Left cardiac atrium (tissue), 4 donors: ENCODE measurements around the gene PARD3B. TPM values are rescaled to one million over a fixed set of nuclear protein-coding genes. Genes with fewer than 3 reads are reported as not detected.

ENCODE experiments used
- ATAC-seq, 2 donors: fragments of 200-7000 bp; cut with Tn5 transposase; one replicate each; pipeline ENCODE4 v1.9.1; 2020; ENCODE audit warnings: mild to moderate bottlenecking in 2 of 2, moderate library complexity in 2 of 2
- DNase-seq: peaks from one replicate; pipeline ENCODE4 v3.0.0-alpha.2; 2020
- intact Hi-C, 2 donors: fragments of 100-400 bp; cut with DNase I; formaldehyde crosslinking; loops; one replicate each; pipeline versions ENCODE4 v1.14.1 to v1.15.1; 2022 to 2023
- total RNA-seq, 2 donors: library from RNA; stranded (reverse); fragmentation: NEBNext Ultra II Directional; extraction: Animal tissue kit (Norgen Biotek cat#: 25700); gene quantifications; one replicate each; pipeline ENCODE4 v1.2.1, GENCODE V29; 2021
- donor health status: DM: no; HTN: yes; CAD: no.
- donor health status: DM: no; HTN: yes; CAD: no; lungs with severe emphysema.
- donor health status: DM: yes; HTN: yes; CAD: no.
- donor health status: Dilated cardiomyopathy.

The PARD3B gene
- total RNA-seq, 2 donors from 2014 or later: 12.5 to 12.6 TPM

GRCh38 chr2:205405752-205406151 is 860.5 kb downstream of the PARD3B start:
- ATAC-seq: peak; percentile 12 to 89
- intact Hi-C loops: no loop called here
- no peak for DNase-seq

GRCh38 chr2:205407984-205408383 is 862.7 kb downstream of the PARD3B start:
- intact Hi-C loops: no loop called here

GRCh38 chr2:205408696-205409095 is 863.4 kb downstream of the PARD3B start:
- DNase-seq (no peak), ATAC-seq (no peak)
- intact Hi-C loops: no loop called here

More at GRCh38 chr2:205407984-205408383, 862.7 kb downstream of the PARD3B start:
- peak in 1 of 2 donors; percentile 38 for ATAC-seq
- no peak for DNase-seq

DNA sequence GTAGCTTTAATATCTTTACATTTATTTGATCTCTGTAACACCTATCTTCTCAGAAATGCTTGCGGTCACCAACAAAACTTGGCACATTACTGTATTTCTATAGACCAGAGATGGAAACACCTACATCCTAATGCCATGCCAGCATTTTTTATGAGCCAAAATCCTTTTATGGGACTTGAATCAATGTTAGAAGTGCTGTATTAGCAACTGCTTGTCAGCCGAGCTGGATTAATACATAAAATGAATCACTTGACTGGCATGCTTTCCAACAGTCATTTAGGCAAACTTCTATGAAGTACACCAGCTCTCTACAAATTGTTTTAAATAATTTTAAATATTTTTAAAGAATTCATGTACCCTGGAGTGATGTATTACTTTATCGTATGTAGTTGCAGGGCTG is 864.1 kb downstream of the PARD3B start:
- DNase-seq (no peak), ATAC-seq (no peak)
- intact Hi-C loops: no loop called here

DNA sequence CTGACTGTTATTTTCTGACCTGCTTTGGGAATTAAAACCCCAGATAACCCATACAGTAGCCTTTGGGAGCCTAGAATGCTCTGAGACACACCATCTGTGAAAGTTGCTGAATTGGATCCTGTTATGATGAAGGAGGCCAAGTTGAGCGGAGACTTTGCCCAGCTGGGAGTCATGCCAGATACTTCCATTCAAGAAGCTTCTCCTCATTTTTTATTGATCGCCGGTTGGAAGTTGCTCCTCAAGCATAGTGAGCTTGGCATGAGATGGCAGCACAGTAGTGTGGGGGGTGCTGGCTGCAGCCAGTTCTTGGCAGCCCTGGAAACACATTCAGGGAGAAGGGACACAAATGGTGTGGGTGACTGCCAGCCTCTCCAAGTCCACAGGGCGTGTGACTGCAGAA is 866.3 kb downstream of the PARD3B start:
- intact Hi-C loops: no loop called here
- ATAC-seq: peak in 1 of 2 donors; percentile 65
- no peak for DNase-seq

- intact Hi-C loops: no loop called here
- DNase-seq (no peak), ATAC-seq (no peak)
These were observed 879.1 kb downstream of the PARD3B start for GRCh38 chr2:205424326-205424725.

- ATAC-seq: no peak
- no peak for DNase-seq
- intact Hi-C loops: no loop called here
These were observed 879.8 kb downstream of the PARD3B start for GRCh38 chr2:205425102-205425501.

GRCh38 chr2:205427112-205427511 is 881.8 kb downstream of the PARD3B start:
- DNase-seq: no peak
- intact Hi-C loops: no loop called here
- no peak for ATAC-seq

GRCh38 chr2:205428811-205429210 is 883.5 kb downstream of the PARD3B start:
- DNase-seq (no peak), ATAC-seq (no peak)

GRCh38 chr2:205435970-205436369 is 890.7 kb downstream of the PARD3B start:
- ATAC-seq: no peak
- intact Hi-C loops: no loop called here
- DNase-seq: no peak

More at GRCh38 chr2:205428811-205429210, 883.5 kb downstream of the PARD3B start:
- intact Hi-C loops: no loop called here

GRCh38 chr2:205438241-205438640 is 893.0 kb downstream of the PARD3B start:
- no peak for ATAC-seq
- no peak for DNase-seq
- intact Hi-C loops: no loop called here

DNA sequence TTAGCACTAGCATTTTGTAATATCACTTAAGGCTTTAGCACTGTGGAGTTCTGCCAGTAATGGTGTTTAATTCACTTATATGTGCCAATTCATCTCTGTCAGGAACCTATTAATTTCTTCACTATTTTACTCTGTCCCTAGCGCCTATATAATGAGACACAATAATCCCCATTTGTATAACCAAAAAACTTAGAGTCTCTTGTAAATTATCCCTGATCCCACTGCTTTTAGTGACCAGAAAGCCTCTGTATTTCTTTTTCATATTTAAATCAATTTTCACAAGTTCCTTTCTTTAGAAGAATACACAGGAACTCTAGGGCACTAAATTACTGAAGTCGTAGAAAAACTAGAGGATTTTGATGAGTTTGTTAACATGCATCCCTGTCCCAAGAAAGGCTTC is 894.3 kb downstream of the PARD3B start:
- no peak for ATAC-seq

DNA sequence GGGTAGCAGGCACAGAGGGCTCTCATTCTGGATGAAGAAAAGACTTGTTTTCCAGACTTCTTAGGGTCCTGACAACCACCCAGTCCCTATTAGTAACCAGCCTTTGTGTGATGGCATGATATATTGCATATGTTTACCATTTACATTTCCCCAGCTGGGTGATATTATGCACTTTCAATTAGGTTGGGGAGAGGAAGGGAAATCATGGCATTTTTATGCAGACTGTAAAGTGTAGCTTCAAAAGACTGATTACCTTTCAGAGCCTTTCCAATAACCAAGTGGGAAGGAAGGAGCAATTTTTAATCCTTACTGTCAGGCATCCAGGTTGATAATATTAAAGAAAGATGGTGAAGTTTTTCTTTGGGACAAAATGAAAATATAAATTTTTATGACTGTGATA is 896.2 kb downstream of the PARD3B start:
- no peak for DNase-seq
- ATAC-seq: no peak
- intact Hi-C loops: no loop called here

More for the DNA sequence above, 894.3 kb downstream of the PARD3B start:
- no peak for DNase-seq
- intact Hi-C loops: no loop called here

DNA sequence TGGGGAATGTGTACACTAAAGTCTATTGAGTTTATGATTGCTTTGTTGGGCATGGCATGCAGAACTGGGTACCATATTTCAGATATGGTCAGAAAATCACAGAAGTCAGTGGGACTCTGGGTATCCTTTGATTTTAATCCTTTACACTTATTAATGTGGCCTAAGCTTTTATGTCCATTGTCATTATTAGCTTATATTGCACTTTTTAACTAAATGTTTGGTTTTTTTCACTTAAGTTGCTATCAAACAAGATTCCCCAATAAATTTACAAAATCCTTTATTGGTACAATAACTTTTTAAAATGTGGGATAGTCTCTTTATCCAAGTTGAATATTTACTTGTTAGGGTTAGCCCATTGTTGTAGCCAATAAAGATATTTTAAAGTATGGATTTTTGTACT is 902.9 kb downstream of the PARD3B start:
- ATAC-seq (no peak), DNase-seq (no peak)
- intact Hi-C loops: no loop called here

DNA sequence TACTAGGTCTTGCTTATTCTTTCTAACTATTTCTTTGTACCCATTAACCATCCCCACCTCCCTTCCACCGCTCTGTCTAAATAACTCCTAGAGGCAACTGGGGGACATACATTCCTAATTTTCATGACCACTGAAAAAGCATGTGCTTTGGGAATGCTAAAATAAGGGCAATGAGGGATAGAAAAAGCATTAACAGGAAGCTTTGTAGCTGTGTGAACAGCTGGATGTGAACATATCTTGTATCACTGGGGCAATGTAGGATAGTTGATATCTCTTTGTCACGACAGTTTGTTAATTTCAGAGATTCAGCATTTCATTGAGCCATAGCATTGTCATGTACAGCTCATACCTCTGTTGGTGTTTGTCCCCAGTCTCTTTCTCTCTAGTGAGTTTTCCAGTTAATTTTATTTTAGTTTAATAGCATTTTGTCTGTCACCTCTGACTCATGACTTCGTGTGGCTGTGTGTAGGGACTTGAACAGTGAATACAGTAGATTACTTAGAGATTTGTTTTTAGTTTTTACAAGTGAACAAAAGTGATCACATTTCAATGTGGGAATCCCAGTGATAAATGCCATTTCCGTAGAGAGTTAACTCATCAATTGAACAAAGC is 906.7 kb downstream of the PARD3B start:
- intact Hi-C loops: no loop called here
- no peak for DNase-seq
- ATAC-seq: no peak

GRCh38 chr2:205453202-205453601 is 907.9 kb downstream of the PARD3B start:
- DNase-seq: no peak
- intact Hi-C loops: no loop called here
- no peak for ATAC-seq

GRCh38 chr2:205456682-205457081 is 911.4 kb downstream of the PARD3B start:
- intact Hi-C loops: no loop called here
- ATAC-seq (no peak), DNase-seq (no peak)

DNA sequence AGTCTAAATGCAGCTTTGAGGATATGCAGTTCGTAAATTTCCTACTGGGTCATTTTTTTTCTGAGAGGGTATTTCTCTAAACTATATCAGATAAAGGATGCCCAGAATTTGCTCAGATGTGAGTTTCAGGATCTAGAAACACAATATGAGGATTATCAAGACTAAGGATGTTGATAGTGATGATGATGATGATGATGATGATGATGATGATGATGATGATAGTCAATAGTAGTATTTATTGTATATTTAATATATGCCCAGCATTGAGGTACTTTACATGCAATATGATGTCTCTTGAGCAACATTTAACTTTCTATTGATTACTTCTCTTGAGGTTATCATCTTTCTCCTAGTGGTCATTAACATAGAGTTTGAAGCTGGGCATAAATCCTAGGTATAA is 914.9 kb downstream of the PARD3B start:
- intact Hi-C loops: no loop called here
- DNase-seq (no peak), ATAC-seq (no peak)

DNA sequence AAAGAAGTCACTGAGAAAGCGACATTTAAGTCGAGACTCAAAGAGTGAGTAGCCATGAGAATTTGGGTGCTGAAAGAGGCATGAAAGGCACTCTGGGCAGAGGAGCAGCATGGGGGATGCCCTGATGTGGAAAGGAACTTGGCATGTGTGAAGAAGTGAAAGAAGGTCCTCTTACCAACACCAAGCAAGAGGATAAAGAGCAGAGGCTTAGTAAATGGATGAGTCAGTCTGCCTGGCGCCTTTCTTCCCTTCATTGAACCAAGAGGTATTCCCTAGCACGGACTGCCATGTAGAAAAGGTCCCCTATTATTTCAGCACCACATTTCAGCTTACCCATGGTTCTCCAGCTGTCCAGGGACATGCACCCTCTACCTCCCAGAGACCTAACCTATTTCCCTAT is 915.9 kb downstream of the PARD3B start:
- intact Hi-C loops: no loop called here
- ATAC-seq (no peak), DNase-seq (no peak)

DNA sequence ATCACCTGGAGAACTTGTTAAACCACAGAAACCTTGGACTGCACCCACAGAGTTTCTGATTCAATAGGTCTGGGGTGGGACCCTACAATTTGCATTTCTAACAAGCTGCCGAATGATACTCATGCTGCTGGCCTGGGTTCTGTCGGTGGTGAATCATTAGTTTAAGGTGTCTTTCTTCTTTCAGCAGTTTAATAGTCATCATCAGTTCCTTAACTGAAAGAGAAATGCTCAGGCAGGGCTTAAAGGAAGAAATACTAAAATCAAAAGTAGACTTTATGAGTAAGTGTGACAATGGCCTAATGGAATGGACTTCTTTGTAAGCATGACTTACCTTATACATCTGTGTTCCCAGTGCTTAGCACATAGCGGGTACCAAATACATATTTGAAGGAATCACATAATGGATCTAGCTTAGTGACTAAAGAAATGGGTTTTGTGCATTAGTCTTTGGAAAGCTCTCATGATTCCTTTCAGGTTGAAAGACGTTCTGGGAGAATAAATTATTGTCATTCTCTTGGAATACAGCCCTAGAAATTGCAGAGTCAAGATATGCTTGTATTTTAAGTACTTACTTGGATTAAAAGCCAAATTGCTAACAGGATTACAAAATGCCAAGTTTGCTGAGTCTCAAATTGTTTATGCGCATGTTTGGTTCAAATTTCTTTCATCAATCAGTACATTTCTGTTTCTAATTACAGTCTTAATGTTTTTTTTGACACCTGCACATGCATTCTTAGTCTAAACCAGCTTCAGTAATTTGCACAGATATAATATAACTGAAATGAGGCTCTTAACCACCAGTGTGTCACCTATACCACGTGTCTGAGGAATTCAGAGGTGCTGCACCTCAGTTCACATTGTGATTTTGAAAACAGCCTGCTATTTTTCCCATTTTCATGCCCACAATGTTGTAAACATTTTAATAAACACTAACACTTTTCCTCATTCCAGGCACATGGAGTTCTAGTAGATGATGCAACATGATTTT is 916.7 kb downstream of the PARD3B start:
- intact Hi-C loops: no loop called here
- ATAC-seq: no peak
- DNase-seq: no peak
